ENCODE results near the gene PURA.

DNA sequence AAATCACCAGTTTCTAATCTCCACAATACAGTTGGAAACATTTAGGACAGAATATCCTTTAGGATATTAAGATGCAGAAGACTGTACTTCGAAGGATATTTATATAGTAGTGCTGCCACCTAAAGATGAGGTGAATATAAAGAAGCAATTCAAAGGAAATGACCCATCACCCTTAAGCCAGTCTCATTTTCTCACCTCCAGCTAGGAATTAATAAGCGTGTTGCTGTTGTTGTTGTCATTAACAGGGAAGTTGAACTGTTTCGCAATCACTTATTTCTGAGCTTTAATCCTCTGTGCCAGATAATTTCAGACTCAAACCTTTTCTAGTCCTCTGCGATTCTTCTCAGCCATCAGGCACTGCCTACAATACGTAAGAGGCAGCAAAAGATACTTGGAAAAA is 7.8 kb upstream of the PURA start:
- TF ChIP-seq, protein P1, sequence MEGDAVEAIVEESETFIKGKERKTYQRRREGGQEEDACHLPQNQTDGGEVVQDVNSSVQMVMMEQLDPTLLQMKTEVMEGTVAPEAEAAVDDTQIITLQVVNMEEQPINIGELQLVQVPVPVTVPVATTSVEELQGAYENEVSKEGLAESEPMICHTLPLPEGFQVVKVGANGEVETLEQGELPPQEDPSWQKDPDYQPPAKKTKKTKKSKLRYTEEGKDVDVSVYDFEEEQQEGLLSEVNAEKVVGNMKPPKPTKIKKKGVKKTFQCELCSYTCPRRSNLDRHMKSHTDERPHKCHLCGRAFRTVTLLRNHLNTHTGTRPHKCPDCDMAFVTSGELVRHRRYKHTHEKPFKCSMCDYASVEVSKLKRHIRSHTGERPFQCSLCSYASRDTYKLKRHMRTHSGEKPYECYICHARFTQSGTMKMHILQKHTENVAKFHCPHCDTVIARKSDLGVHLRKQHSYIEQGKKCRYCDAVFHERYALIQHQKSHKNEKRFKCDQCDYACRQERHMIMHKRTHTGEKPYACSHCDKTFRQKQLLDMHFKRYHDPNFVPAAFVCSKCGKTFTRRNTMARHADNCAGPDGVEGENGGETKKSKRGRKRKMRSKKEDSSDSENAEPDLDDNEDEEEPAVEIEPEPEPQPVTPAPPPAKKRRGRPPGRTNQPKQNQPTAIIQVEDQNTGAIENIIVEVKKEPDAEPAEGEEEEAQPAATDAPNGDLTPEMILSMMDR (tag by site-specific recombination; IDR thresholded peaks at IDR 0.05): no peak
- TF ChIP-seq ZFP69B (tag by site-specific recombination; IDR thresholded peaks at IDR 0.05): no peak
- no peak for TF ChIP-seq ZFP41 (tag by site-specific recombination; IDR thresholded peaks at IDR 0.05; ENCODE audit: borderline replicate concordance)
- TF ChIP-seq ZNF514 (tag by site-specific recombination; IDR thresholded peaks at IDR 0.05): no peak
- TF ChIP-seq BCL11A (tag by site-specific recombination; IDR thresholded peaks at IDR 0.05; ENCODE audit: low read depth): no peak
- TF ChIP-seq HOXA7 (CRISPR knock-in tag; IDR thresholded peaks at IDR 0.05; ENCODE audit: borderline replicate concordance): no peak
- no peak for TF ChIP-seq ZNF350 (tag by site-specific recombination; IDR thresholded peaks at IDR 0.05)
- no peak for TF ChIP-seq ZNF510 (tag by site-specific recombination; IDR thresholded peaks at IDR 0.05; ENCODE audit: insufficient replicate concordance)
- TF ChIP-seq ZNF501 (tag by site-specific recombination; IDR thresholded peaks at IDR 0.05): no peak
